EL (cell line): ENCODE measurements around the gene TRAPPC2L.

Source experiments
- DNase-seq: peaks from one replicate; pipeline ENCODE4 v3.0.0-alpha.2; 2016

The TRAPPC2L gene

DNA sequence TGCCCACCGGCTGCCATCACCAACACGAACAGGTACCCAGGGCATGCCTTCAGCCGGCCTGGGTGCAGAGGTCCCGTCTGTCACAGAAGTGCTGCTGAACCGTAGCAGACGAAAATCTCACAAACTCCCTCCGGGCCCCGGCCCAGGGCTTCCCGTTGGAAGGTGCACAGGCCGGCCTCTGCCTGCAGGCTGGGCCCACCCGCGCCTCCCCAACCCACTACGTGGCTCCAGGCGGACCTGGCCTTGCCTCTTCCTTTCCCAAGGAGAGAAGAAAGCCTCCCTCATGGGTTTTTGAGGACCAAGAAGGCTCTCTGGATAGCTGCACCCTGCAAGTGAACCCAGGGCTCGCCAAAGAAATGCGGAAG is 55.0 kb downstream of the TRAPPC2L start:
- no peak for DNase-seq
